Left lobe of liver (tissue), 2 donors: Measurements from ENCODE around the gene CFAP73. TPM values are rescaled to one million over a fixed set of nuclear protein-coding genes. Genes with fewer than 3 reads are reported as not detected.
A peak's percentile ranks its signal among the peaks of the same experiment; 100 is the strongest.
"Not testable (repeated sequence)": the region's sequence is repeated elsewhere in the genome, so short reads cannot be mapped to it uniquely, and the experiment has no call there.

ENCODE experiments used
- ATAC-seq: fragments of 200-7000 bp; cut with Tn5 transposase; one replicate; pipeline ENCODE4 v1.9.1; 2020; ENCODE audit warnings: mild to moderate bottlenecking, moderate library complexity
- DNase-seq: peaks from one replicate; pipeline ENCODE4 v3.0.0-alpha.2; 2020; ENCODE audit warnings: low spot score
- total RNA-seq: library from RNA; stranded (reverse); gene quantifications from one replicate; pipeline ENCODE4 v1.2.1, GENCODE V29; 2021
- donor health status: DM: no; HTN: no; CAD: no; lungs with moderate emphysema.
- donor health status: DM: no; HTN: yes; CAD: no.

The CFAP73 gene
- total RNA-seq, 1 donor from 2014 or later: not detected

DNA sequence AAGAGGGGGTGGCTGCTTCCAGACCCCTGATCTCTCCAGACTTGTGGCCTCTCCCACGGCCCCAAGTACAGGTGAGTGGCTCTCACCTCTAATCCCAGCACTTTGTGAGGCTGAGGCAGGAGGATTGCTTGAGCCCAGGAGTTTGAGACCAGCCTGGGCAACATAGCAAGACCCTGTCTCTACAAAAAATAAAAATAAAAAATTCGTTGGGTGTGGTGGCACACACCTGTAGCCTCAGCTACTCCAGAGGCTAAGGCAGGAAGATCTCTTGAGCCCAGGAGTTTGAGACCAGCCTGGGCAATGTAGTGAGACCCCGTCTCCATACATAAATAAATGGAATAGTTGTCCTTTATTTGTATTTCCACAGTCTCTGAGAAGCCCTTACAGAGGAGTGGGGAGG lies 7.8 kb upstream of the CFAP73 start:
- ATAC-seq, DNase-seq: not testable (repeated sequence)

- peak; percentile 54 for ATAC-seq
Measured at GRCh38 chr12:113142173-113142885, 7.2 kb upstream of the CFAP73 start.

DNA sequence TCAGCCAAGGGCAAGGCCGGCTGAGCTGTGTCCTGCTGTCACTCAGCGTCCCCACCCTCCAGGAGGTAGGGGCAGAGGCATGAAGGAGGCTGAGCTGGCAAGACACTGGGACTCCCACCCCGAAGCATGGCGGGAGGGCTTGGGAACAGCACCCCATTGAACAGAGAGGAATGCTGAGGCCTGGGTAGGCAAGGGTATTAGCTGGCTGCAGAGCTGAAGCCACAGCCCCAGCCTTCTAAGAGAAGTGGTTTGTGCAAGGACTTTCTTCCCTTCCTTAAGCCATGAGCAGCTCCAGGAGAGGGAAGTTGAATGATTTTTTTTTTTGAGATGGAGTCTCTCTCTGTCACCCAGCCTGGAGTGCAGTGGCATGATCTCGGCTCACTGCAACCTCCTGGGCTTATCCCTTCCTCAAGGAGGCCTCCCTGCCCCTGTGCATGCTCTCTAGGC lies 6.6 kb upstream of the CFAP73 start:
- peak; percentile 38 for ATAC-seq
- DNase-seq: no peak

More at GRCh38 chr12:113142173-113142885, 7.2 kb upstream of the CFAP73 start:
- no peak for DNase-seq

DNA sequence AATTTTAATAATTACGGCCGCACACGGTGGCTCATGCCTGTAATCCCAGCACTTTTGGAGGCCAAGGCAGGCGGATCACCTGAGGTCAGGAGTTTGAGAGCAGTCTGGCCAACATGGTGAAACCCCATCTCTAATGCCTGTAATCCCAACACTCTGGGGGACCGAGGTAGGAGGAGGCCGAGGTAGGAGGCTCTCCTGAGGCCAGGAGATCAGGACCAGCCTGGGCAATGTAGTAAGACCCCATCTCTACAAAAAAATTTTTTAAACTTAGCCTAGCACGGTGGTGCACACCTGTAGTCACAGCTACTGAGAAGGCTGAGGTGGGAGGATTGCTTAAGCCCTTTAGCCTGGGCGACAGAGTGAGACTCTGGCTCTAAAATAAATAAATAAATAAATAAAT lies 5.6 kb upstream of the CFAP73 start:
- ATAC-seq: no peak
- DNase-seq: no peak

GRCh38 chr12:113144806-113145205 lies 4.7 kb upstream of the CFAP73 start:
- DNase-seq: no peak

GRCh38 chr12:113145720-113146551 lies 3.6 kb upstream of the CFAP73 start:
- ATAC-seq: peak; percentile 38

More at GRCh38 chr12:113144806-113145205, 4.7 kb upstream of the CFAP73 start:
- no peak for ATAC-seq

DNA sequence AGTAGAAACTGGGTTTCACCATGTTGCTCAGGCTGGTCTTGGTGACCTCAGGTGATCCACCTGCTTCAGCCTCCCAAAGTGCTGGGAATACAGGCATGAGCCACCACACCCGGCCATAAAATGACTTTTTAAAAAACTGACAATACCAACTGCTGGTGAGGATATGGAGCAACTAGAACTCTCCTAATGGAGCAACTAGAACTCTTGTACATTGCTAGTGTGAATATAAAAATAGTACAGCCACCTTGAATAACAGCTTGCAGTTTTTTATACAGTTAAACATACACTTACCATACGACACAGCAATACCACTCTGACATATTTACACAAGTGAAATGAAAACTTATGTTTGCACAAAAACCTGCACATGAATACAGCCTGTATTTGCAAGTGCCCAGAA lies 2.5 kb upstream of the CFAP73 start:
- ATAC-seq (no peak), DNase-seq (no peak)

More at GRCh38 chr12:113145720-113146551, 3.6 kb upstream of the CFAP73 start:
- no peak for DNase-seq

- ATAC-seq: no peak
- DNase-seq: no peak
Measured at GRCh38 chr12:113151655-113152054, 2.1 kb downstream of the CFAP73 start.

- ATAC-seq (no peak), DNase-seq (no peak)
Measured at GRCh38 chr12:113152196-113152834, 2.8 kb downstream of the CFAP73 start.

DNA sequence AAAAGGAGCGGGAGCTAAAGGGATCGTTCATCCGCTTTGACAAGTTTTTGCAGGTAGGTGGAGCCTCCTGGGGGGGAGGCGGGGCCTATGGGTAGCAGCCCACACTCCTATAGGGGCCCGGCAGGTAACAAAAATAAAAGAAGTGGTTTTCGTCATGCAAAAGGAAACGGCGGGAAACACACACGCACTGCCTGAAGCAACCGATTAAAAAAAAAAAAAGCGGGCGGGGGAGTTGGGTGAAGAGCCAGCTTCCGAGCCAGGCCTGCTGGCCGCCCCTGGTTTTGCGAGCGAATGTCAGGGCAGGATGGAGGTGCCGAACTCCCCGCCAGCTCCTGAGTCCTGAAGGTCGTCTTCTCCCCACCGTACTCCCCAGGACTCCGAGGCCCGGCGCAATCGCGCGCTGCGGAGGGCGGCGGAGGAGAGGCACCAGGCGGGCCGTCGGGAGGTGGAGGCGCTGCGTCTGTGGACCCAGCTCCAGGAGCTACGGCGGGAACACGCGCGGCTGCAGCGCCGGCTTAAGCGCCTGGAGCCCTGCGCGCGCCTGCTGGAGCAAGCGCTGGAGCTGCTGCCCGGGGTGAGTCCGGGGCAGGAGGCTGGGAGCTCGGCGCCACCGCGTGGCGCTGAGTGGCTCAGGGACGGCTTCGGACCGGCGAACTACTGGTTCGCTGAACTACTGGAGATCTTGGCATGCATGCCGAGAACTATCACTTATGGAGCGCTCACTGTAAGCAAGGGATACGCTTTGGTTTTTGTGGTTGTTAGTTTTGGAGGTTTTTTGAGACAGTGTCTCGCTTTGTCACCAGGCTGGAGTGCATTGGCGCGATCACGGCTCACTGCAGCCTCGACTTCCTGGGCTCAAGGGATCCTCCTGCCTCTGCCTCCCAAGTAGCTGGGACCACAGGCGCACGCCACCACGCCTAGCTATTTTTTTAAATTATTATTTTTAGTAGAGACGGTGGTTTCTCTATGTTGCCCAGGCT lies 3.6 kb downstream of the CFAP73 start:
- ATAC-seq: peak; percentile 96

DNA sequence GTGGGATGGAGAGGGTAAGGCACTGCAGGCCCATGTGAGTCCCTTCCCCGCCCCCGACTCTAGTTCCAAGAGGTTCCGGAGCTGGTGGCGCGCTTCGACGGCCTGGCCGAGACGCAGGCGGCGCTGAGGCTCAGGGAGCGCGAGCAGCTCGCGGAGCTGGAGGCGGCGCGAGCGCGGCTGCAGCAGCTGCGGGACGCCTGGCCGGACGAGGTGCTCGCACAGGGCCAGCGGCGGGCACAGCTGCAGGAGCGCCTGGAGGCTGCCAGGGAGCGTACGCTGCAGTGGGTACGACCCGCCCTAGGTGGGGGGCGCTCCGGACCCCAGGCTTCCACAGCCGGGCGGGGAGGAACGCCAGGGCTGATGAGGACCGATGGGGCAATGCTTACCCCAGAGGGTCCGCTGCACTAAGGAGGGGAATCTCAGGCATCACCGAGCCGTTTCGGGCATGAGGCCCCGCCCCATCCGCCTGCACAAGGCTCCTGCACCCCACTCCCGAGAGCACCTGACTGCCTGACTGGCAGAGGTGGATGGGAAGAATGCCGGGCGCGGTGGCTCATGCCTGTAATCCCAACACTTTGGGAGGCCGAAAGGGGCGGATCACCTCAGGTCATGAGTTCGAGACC lies 4.9 kb downstream of the CFAP73 start:
- ATAC-seq (peak; percentile 17), DNase-seq (no peak)

More for the DNA sequence above, 3.6 kb downstream of the CFAP73 start:
- peak; percentile 72 for DNase-seq

- no peak for ATAC-seq
- DNase-seq: no peak
Measured at GRCh38 chr12:113155060-113155459, 5.5 kb downstream of the CFAP73 start.

- DNase-seq: no peak
- ATAC-seq: no peak
Measured at GRCh38 chr12:113155646-113156045, 6.1 kb downstream of the CFAP73 start.

GRCh38 chr12:113157218-113157859 lies 7.8 kb downstream of the CFAP73 start:
- ATAC-seq: no peak
- no peak for DNase-seq

DNA sequence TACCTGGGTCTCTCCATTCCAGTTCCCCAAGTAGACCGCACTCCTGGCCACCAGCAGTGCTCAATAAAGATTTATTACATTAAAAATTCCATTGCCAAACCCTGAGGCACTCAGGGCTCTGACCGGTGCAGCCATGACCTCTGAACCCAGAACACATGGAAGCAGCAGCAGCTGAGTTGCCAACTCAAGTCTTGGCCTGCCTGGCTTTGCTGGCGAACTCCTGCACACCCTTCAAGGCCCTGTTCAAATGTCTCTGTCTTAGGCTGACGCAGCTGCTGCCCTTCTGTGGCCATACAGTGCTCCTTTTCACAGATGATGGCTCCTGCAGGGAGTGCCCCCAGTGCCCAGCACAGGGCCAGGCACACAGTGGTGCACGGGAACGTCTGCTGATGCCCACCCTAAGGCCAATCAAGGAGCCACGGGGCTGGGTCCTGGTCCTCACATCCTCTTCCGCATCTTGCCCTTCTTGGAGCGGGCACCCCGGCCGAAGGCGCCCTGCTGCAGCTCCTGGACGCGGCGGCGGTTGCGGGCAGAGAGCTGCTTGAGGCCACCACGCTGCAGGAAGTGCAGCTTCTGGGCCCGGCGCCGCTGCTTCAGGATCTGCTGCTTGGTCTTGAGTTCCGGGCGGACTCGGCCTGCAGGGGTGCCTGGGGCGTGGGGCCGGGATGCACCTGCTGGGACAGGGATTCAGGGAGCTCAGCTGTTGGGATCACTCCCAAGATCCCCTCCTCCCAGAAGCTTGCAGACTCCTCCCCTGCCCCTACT lies 9.1 kb downstream of the CFAP73 start:
- DNase-seq: no peak
- ATAC-seq: peak; percentile 55

GRCh38 chr12:113159937-113160336 lies 10.4 kb downstream of the CFAP73 start:
- DNase-seq (no peak), ATAC-seq (no peak)

- no peak for ATAC-seq
- DNase-seq: no peak
Measured at GRCh38 chr12:113161415-113162016, 12.0 kb downstream of the CFAP73 start.
